SU-DHL-6 (cell line): ENCODE measurements around the gene OOSP4A.

Experiments
- CTCF ChIP-seq: fragments of 200-600 bp; sonication (generic); IDR thresholded peaks from one replicate; pipeline ENCODE4 v1.5.1; 2017; ENCODE audit warnings: antibody characterized with exemption, mild to moderate bottlenecking, low read length, moderate library complexity; ENCODE audit not compliant: insufficient read depth, poor library complexity, severe bottlenecking
- EZH2phosphoT487 ChIP-seq: fragments of 200-600 bp; sonication (generic), shearing (Covaris generic); conservative IDR thresholded peaks from 2 replicates; pipeline ENCODE4 v1.6.1; 2018; ENCODE audit warnings: mild to moderate bottlenecking, antibody characterized with exemption, low read length, moderate library complexity, mixed read lengths

GRCh38 chr11:60018058-60018457, 54.2 kb downstream of the OOSP4A start:
- TF ChIP-seq CTCF = no peak
- no peak for TF ChIP-seq EZH2phosphoT487
